ENCODE measurements around the gene TRAF4. TPM values are rescaled to one million over a fixed set of nuclear protein-coding genes. Genes with fewer than 3 reads are reported as not detected.
"Not testable (repeated sequence)": the region's sequence is repeated elsewhere in the genome, so short reads cannot be mapped to it uniquely, and the experiment has no call there.

TRAF4 gene
- total RNA-seq, 4 donors from 2014 or later = 4.6 to 12.6 (median 10.6) TPM

GRCh38 chr17:28723159-28723835 is 20.5 kb upstream of the TRAF4 start:
- TF ChIP-seq CTCF (IDR thresholded peaks at IDR 0.05) (no peak), POLR2AphosphoS5 (IDR thresholded peaks at IDR 0.05) (no peak), POLR2A (IDR thresholded peaks at IDR 0.05; ENCODE audit: low read depth) (no peak), EP300 (IDR thresholded peaks at IDR 0.05) (no peak)
- no peak for DNase-seq (ENCODE audit: extremely low spot score)
- WGBS = 76% methylated on average over 6 of the region's 6 CpGs
- peaks cover 33 to 44% (median 40%) of the 10 kb centered on the region in 4 donors for H3K36me3 ChIP-seq
- peaks cover 55 to 80% (median 73%) of the 10 kb centered on the region in 4 donors for H3K4me1 ChIP-seq
- H3K4me3 ChIP-seq = no peak overlapping the region
- no peaks in the 10 kb centered on the region for H3K27me3 ChIP-seq
- intact Hi-C loops (cut with DNase I) = loop anchor here (5.0 kb wide), 1 partner anchor 39 kb away; no protein-coding TSS in a partner anchor
- H3K9me3 ChIP-seq = no peaks in the 10 kb centered on the region
- H3K27ac ChIP-seq (replicated peaks in 1 of 4) = no peak overlapping the region

GRCh38 chr17:28723836-28724499 is 19.8 kb upstream of the TRAF4 start:
- not testable (repeated sequence) for H3K27me3 ChIP-seq; DNase-seq (ENCODE audit: extremely low spot score); H3K4me3 ChIP-seq; H3K27ac ChIP-seq (replicated peaks in 1 of 4); H3K9me3 ChIP-seq
- intact Hi-C loops (cut with DNase I) = loop anchor here (5.0 kb wide), 1 partner anchor 38 kb away; no protein-coding TSS in a partner anchor
- peaks cover 50 to 75% (median 67%) of the 10 kb centered on the region in 4 donors for H3K4me1 ChIP-seq
- peaks cover 33 to 44% (median 40%) of the 10 kb centered on the region in 4 donors for H3K36me3 ChIP-seq
- WGBS = 64% methylated on average over 4 of the region's 4 CpGs

GRCh38 chr17:28724500-28725165 is 19.2 kb upstream of the TRAF4 start:
- intact Hi-C loops (cut with DNase I) = loop anchor here (5.0 kb wide), 1 partner anchor 38 kb away; no protein-coding TSS in a partner anchor
- no peaks in the 10 kb centered on the region for H3K27me3 ChIP-seq
- H3K27ac ChIP-seq (replicated peaks in 1 of 4) = peak overlapping the region in 3 of 4 donors; percentile 95 to 98 (median 97)
- no peak overlapping the region for H3K4me3 ChIP-seq
- H3K4me1 ChIP-seq = peaks cover 46 to 76% (median 69%) of the 10 kb centered on the region in 4 donors
- no peak for DNase-seq (ENCODE audit: extremely low spot score)
- H3K9me3 ChIP-seq = no peaks in the 10 kb centered on the region
- H3K36me3 ChIP-seq = peaks cover 33 to 44% (median 40%) of the 10 kb centered on the region in 4 donors
- TF ChIP-seq CTCF (IDR thresholded peaks at IDR 0.05) (no peak), EP300 (IDR thresholded peaks at IDR 0.05) (no peak), POLR2A (IDR thresholded peaks at IDR 0.05; ENCODE audit: low read depth) (no peak), POLR2AphosphoS5 (IDR thresholded peaks at IDR 0.05) (no peak)
- WGBS = 79% methylated on average over 10 of the region's 10 CpGs

- intact Hi-C loops (cut with DNase I) = no loop called here
- H3K27ac ChIP-seq (replicated peaks in 1 of 4) = peak overlapping the region; percentile 95 to 98 (median 96)
- peak overlapping the region; percentile 72 to 98 (median 76) for H3K4me3 ChIP-seq
- H3K4me1 ChIP-seq = peaks cover 46 to 73% (median 69%) of the 10 kb centered on the region in 4 donors
- DNase-seq (ENCODE audit: extremely low spot score) = no peak
- TF ChIP-seq POLR2A (IDR thresholded peaks at IDR 0.05; ENCODE audit: low read depth) = no peak
- H3K27me3 ChIP-seq = no peaks in the 10 kb centered on the region
- H3K36me3 ChIP-seq = peaks cover 33 to 44% (median 40%) of the 10 kb centered on the region in 4 donors
- H3K9me3 ChIP-seq = no peaks in the 10 kb centered on the region
- 45% methylated on average over 15 of the region's 20 CpGs for WGBS
Measured at GRCh38 chr17:28725166-28725659, 18.6 kb upstream of the TRAF4 start.

GRCh38 chr17:28725660-28726225 is 18.1 kb upstream of the TRAF4 start:
- peaks cover 42 to 68% (median 64%) of the 10 kb centered on the region in 4 donors for H3K4me1 ChIP-seq
- TF ChIP-seq POLR2A (IDR thresholded peaks at IDR 0.05; ENCODE audit: low read depth) = no peak
- peak in 1 of 2 donors; percentile 58 for TF ChIP-seq POLR2AphosphoS5 (IDR thresholded peaks at IDR 0.05)
- intact Hi-C loops (cut with DNase I) = loop anchor here (2.0 kb wide), 1 partner anchor 23 kb away; no protein-coding TSS in a partner anchor
- H3K36me3 ChIP-seq = peaks cover 33 to 44% (median 40%) of the 10 kb centered on the region in 4 donors
- peak overlapping the region; percentile 72 to 98 (median 76) for H3K4me3 ChIP-seq
- H3K9me3 ChIP-seq = no peaks in the 10 kb centered on the region
- WGBS = 0% methylated on average over 1 of the region's 45 CpGs
- DNase-seq (ENCODE audit: extremely low spot score) = no peak
- peak overlapping the region; percentile 95 to 98 (median 96) for H3K27ac ChIP-seq (replicated peaks in 1 of 4)
- H3K27me3 ChIP-seq = no peaks in the 10 kb centered on the region
